Stimulated activated CD8-positive, alpha-beta memory T cell treated with anti-CD3 and anti-CD28 coated beads, Interleukin-4, amount 100 ng/mL, for 4 hours (primary cell): Measurements from ENCODE around the gene FBXL7.

Experiments used
- DNase-seq, 2 donors: peaks; one replicate each; pipeline ENCODE4 v3.0.0-alpha.2; 2020; ENCODE audit warnings: low read depth in 2 of 2, low spot score in 1 of 2

FBXL7 gene

GRCh38 chr5:15610216-15610615, 110.2 kb downstream of the FBXL7 start:
- no peak for DNase-seq

GRCh38 chr5:15611008-15611407, 111.0 kb downstream of the FBXL7 start:
- DNase-seq = no peak

- no peak for DNase-seq
These were observed 113.1 kb downstream of the FBXL7 start for GRCh38 chr5:15612915-15613635.

GRCh38 chr5:15614679-15615078, 114.7 kb downstream of the FBXL7 start:
- DNase-seq = no peak

GRCh38 chr5:15615859-15616258, 115.9 kb downstream of the FBXL7 start:
- no peak for DNase-seq

GRCh38 chr5:15618938-15619337, 119.0 kb downstream of the FBXL7 start:
- DNase-seq = no peak

- DNase-seq = no peak
These were observed 120.5 kb downstream of the FBXL7 start for GRCh38 chr5:15620501-15620900.

GRCh38 chr5:15621094-15621493, 121.1 kb downstream of the FBXL7 start:
- no peak for DNase-seq

GRCh38 chr5:15623794-15624193, 123.8 kb downstream of the FBXL7 start:
- no peak for DNase-seq

- DNase-seq = no peak
These were observed 127.1 kb downstream of the FBXL7 start for GRCh38 chr5:15627109-15627508.

GRCh38 chr5:15627647-15628046, 127.7 kb downstream of the FBXL7 start:
- DNase-seq = no peak

GRCh38 chr5:15630441-15630840, 130.5 kb downstream of the FBXL7 start:
- DNase-seq = no peak

GRCh38 chr5:15634591-15635288, 134.8 kb downstream of the FBXL7 start:
- DNase-seq = no peak

GRCh38 chr5:15635289-15635616, 135.3 kb downstream of the FBXL7 start:
- no peak for DNase-seq

- no peak for DNase-seq
These were observed 137.4 kb downstream of the FBXL7 start for GRCh38 chr5:15637345-15637744.

GRCh38 chr5:15637886-15638285, 137.9 kb downstream of the FBXL7 start:
- DNase-seq = no peak

- no peak for DNase-seq
These were observed 138.3 kb downstream of the FBXL7 start for GRCh38 chr5:15638296-15638695.

GRCh38 chr5:15639288-15639687, 139.3 kb downstream of the FBXL7 start:
- no peak for DNase-seq

GRCh38 chr5:15640116-15640515, 140.1 kb downstream of the FBXL7 start:
- DNase-seq = no peak

- no peak for DNase-seq
These were observed 143.8 kb downstream of the FBXL7 start for GRCh38 chr5:15643731-15644130.

GRCh38 chr5:15645381-15646160, 145.6 kb downstream of the FBXL7 start:
- no peak for DNase-seq

GRCh38 chr5:15646371-15646770, 146.4 kb downstream of the FBXL7 start:
- DNase-seq = no peak
